Measurements from ENCODE around the gene SUSD3.

- no peak for TF ChIP-seq FOXM1 (IDR thresholded peaks at IDR 0.05; ENCODE audit: borderline replicate concordance, low read depth)
- no peak for TF ChIP-seq CREB1 (IDR thresholded peaks at IDR 0.05; ENCODE audit: low read depth)
- TF ChIP-seq REST (IDR thresholded peaks at IDR 0.05; ENCODE audit: low read depth), result no peak
- no peak for TF ChIP-seq YY1 (IDR thresholded peaks at IDR 0.05; ENCODE audit: low read depth)
- TF ChIP-seq EP300 (IDR thresholded peaks at IDR 0.05; ENCODE audit: borderline replicate concordance), result no peak
- TF ChIP-seq TEAD4 (IDR thresholded peaks at IDR 0.05), result no peak
- TF ChIP-seq CEBPB (IDR thresholded peaks at IDR 0.05), result no peak
- TF ChIP-seq ZBTB7A (IDR thresholded peaks at IDR 0.05; ENCODE audit: low read depth), result no peak
- no peak for TF ChIP-seq TAF1 (IDR thresholded peaks at IDR 0.05; ENCODE audit: low read depth)
- TF ChIP-seq MAX (IDR thresholded peaks at IDR 0.05), result no peak
- no peak for TF ChIP-seq RAD21 (IDR thresholded peaks at IDR 0.05; ENCODE audit: low read depth)
Observed at GRCh38 chr9:93040409-93040808, 18.1 kb upstream of the SUSD3 start.
